ENCODE measurements around the gene GAPVD1. TPM values are rescaled to one million over a fixed set of nuclear protein-coding genes. Genes with fewer than 3 reads are reported as not detected.

The GAPVD1 gene
- total RNA-seq, 1 experiment from 2014 or later: 66.2 TPM

- DNase-seq: no peak
- BruUV-seq (replicated peaks): no TSS peak
- Mint-ChIP-seq H3K36me3 (ENCODE audit: insufficient read depth, unreplicated experiment) (peaks cover 12% of the 10 kb centered on the region), H3K4me1 (ENCODE audit: low read depth, unreplicated experiment) (peaks cover 10% of the 10 kb centered on the region), H3K4me3 (ENCODE audit: unreplicated experiment) (peak overlapping the region; percentile 71), H3K9me3 (ENCODE audit: unreplicated experiment) (no peaks in the 10 kb centered on the region), H3K27ac (ENCODE audit: unreplicated experiment) (peak overlapping the region; percentile 69), H3K27me3 (ENCODE audit: insufficient read depth, unreplicated experiment) (no peaks in the 10 kb centered on the region)
- no peaks in the 10 kb centered on the region for H3K27me3 ChIP-seq (replicated peaks; ENCODE audit: control insufficient read depth, insufficient read depth, low read length)
- H3K36me3 ChIP-seq (ENCODE audit: control insufficient read depth, insufficient read depth, low read length): no peaks in the 10 kb centered on the region
- H3K9me3 ChIP-seq: no peaks in the 10 kb centered on the region
- POLR2A ChIA-PET: no interaction called here
- CTCF ChIA-PET: interaction anchor here (0.6 to 2.3 kb wide), 14 partner anchors 8 to 984 kb away, joined by 3 to 8 read pairs (median 4); no protein-coding TSS in a partner anchor
- peaks cover 15% of the 10 kb centered on the region for H3K4me1 ChIP-seq
- TF ChIP-seq CTCF (IDR thresholded peaks at IDR 0.05; ENCODE audit: insufficient read depth in 1 of 2, low read depth in 1 of 2, low read length in 1 of 2, severe bottlenecking in 1 of 2, unreplicated experiment in 1 of 2): no peak
- H3K4me3 ChIP-seq (ENCODE audit: low read depth, low read length): peak overlapping the region; percentile 69
- intact Hi-C loops (cut with micrococcal nuclease; ENCODE audit: unreplicated experiment): loop anchor here (2.0 kb wide), 1 partner anchor 821 kb away; no protein-coding TSS in a partner anchor
These were observed 145.9 kb downstream of the GAPVD1 start for GRCh38 chr9:125407432-125407973.

- Histone ChIP-seq H3K9me3 (no peaks in the 10 kb centered on the region), H3K27me3 (replicated peaks; ENCODE audit: control insufficient read depth, insufficient read depth, low read length) (no peaks in the 10 kb centered on the region), H3K4me1 (peaks cover 15% of the 10 kb centered on the region), H3K4me3 (ENCODE audit: low read depth, low read length) (peak overlapping the region; percentile 69), H3K36me3 (ENCODE audit: control insufficient read depth, insufficient read depth, low read length) (no peaks in the 10 kb centered on the region)
- intact Hi-C loops (cut with micrococcal nuclease; ENCODE audit: unreplicated experiment): loop anchor here (1.0 to 2.0 kb wide), 3 partner anchors 223 to 821 kb away; no protein-coding TSS in a partner anchor
- no peaks in the 10 kb centered on the region for H3K27me3 Mint-ChIP-seq (ENCODE audit: insufficient read depth, unreplicated experiment)
- no TSS peak for BruUV-seq (replicated peaks)
- peak; percentile 80 to 91 for DNase-seq
- POLR2A ChIA-PET: no interaction called here
- no peaks in the 10 kb centered on the region for H3K9me3 Mint-ChIP-seq (ENCODE audit: unreplicated experiment)
- H3K4me1 Mint-ChIP-seq (ENCODE audit: low read depth, unreplicated experiment): peaks cover 10% of the 10 kb centered on the region
- peaks cover 12% of the 10 kb centered on the region for H3K36me3 Mint-ChIP-seq (ENCODE audit: insufficient read depth, unreplicated experiment)
- CTCF ChIA-PET: interaction anchor here (0.6 to 2.3 kb wide), 13 partner anchors 8 to 984 kb away, joined by 3 to 8 read pairs (median 3); partner anchors contain the start of gene SCAI
- peak; percentile 85 to 86 for TF ChIP-seq CTCF (IDR thresholded peaks at IDR 0.05; ENCODE audit: insufficient read depth in 1 of 2, low read depth in 1 of 2, low read length in 1 of 2, severe bottlenecking in 1 of 2, unreplicated experiment in 1 of 2)
- peak overlapping the region; percentile 69 for H3K27ac Mint-ChIP-seq (ENCODE audit: unreplicated experiment)
- H3K4me3 Mint-ChIP-seq (ENCODE audit: unreplicated experiment): peak overlapping the region; percentile 71
These were observed 146.6 kb downstream of the GAPVD1 start for GRCh38 chr9:125407974-125408900.

- H3K9me3 Mint-ChIP-seq (ENCODE audit: unreplicated experiment): no peaks in the 10 kb centered on the region
- CTCF ChIA-PET: interaction anchor here (1.1 to 1.4 kb wide), 2 partner anchors 14 to 47 kb away, joined by 3 read pairs; no protein-coding TSS in a partner anchor
- DNase-seq: peak; percentile 56 to 79
These were observed 147.6 kb downstream of the GAPVD1 start for GRCh38 chr9:125409217-125409636.

More at GRCh38 chr9:125409217-125409636, 147.6 kb downstream of the GAPVD1 start:
- peaks cover 15% of the 10 kb centered on the region for H3K4me1 ChIP-seq
- no peaks in the 10 kb centered on the region for H3K27me3 Mint-ChIP-seq (ENCODE audit: insufficient read depth, unreplicated experiment)
- H3K36me3 Mint-ChIP-seq (ENCODE audit: insufficient read depth, unreplicated experiment): peaks cover 12% of the 10 kb centered on the region
- no peaks in the 10 kb centered on the region for H3K9me3 ChIP-seq
- no peak overlapping the region for H3K4me3 ChIP-seq (ENCODE audit: low read depth, low read length)
- POLR2A ChIA-PET: no interaction called here
- peak overlapping the region; percentile 86 for H3K27ac Mint-ChIP-seq (ENCODE audit: unreplicated experiment)
- no peak for TF ChIP-seq CTCF (IDR thresholded peaks at IDR 0.05; ENCODE audit: insufficient read depth in 1 of 2, low read depth in 1 of 2, low read length in 1 of 2, severe bottlenecking in 1 of 2, unreplicated experiment in 1 of 2)
- H3K4me3 Mint-ChIP-seq (ENCODE audit: unreplicated experiment): peak overlapping the region; percentile 71
- BruUV-seq (replicated peaks): TSS peak; percentile 91
- intact Hi-C loops (cut with micrococcal nuclease; ENCODE audit: unreplicated experiment): no loop called here
- H3K27me3 ChIP-seq (replicated peaks; ENCODE audit: control insufficient read depth, insufficient read depth, low read length): no peaks in the 10 kb centered on the region
- peaks cover 10% of the 10 kb centered on the region for H3K4me1 Mint-ChIP-seq (ENCODE audit: low read depth, unreplicated experiment)
- H3K36me3 ChIP-seq (ENCODE audit: control insufficient read depth, insufficient read depth, low read length): no peaks in the 10 kb centered on the region
